RWPE2 (cell line): Measurements from ENCODE around the gene RASGRF1.
"Not testable (repeated sequence)": the region's sequence is repeated elsewhere in the genome, so short reads cannot be mapped to it uniquely, and the experiment has no call there.

Source experiments
- ATAC-seq: fragments of 200-7000 bp; cut with Tn5 transposase; 3 replicates; pipeline ENCODE4 v1.9.1; 2021; ENCODE audit warnings: low read depth
- DNase-seq: peaks from one replicate; pipeline ENCODE4 v3.0.0-alpha.2; 2020; ENCODE audit warnings: low spot score
- H3K27ac ChIP-seq: fragments of 450-650 bp; 2 replicates; pipeline ENCODE4 v1.5.1; 2017; ENCODE audit warnings: mild to moderate bottlenecking; ENCODE audit not compliant: poor library complexity, severe bottlenecking
- H3K27me3 ChIP-seq: fragments of 250-450 bp; sonication (Bioruptor Pico); 2 replicates; pipeline ENCODE4 v1.5.1; 2021; ENCODE audit warnings: mild to moderate bottlenecking, moderate library complexity; ENCODE audit not compliant: insufficient read depth, poor library complexity, severe bottlenecking
- H3K36me3 ChIP-seq: fragments of 250-450 bp; sonication (Bioruptor Pico); 2 replicates; pipeline ENCODE4 v1.5.1; 2020; ENCODE audit warnings: low read depth, mild to moderate bottlenecking, moderate library complexity
- H3K4me1 ChIP-seq: fragments of 250-450 bp; sonication (Bioruptor Pico); 2 replicates; pipeline ENCODE4 v1.5.1; 2021; ENCODE audit warnings: mild to moderate bottlenecking, moderate library complexity; ENCODE audit not compliant: insufficient read depth, poor library complexity, severe bottlenecking
- H3K4me3 ChIP-seq: fragments of 250-450 bp; sonication (Bioruptor Pico); 2 replicates; pipeline ENCODE4 v1.5.1; 2021; ENCODE audit warnings: mild to moderate bottlenecking, moderate library complexity; ENCODE audit not compliant: severe bottlenecking
- H3K9me3 ChIP-seq: fragments of 250-450 bp; sonication (Bioruptor Pico); 2 replicates; pipeline ENCODE4 v1.5.1; 2021; ENCODE audit warnings: mild to moderate bottlenecking, moderate library complexity; ENCODE audit not compliant: severe bottlenecking
- CTCF ChIP-seq: fragments of 450-650 bp; IDR thresholded peaks from one replicate; pipeline ENCODE4 v1.5.1; 2017; ENCODE audit warnings: mild to moderate bottlenecking, moderate library complexity; ENCODE audit not compliant: poor library complexity, severe bottlenecking

Gene RASGRF1

GRCh38 chr15:79027532-79028410, 62.8 kb downstream of the RASGRF1 start:
- Histone ChIP-seq H3K27ac (no peak overlapping the region), H3K27me3 (no peaks in the 10 kb centered on the region), H3K4me1 (peaks cover 4% of the 10 kb centered on the region), H3K4me3 (no peak overlapping the region), H3K36me3 (no peaks in the 10 kb centered on the region), H3K9me3 (no peaks in the 10 kb centered on the region)
- no peak for DNase-seq
- TF ChIP-seq CTCF, result no peak
- no peak for ATAC-seq

GRCh38 chr15:79025802-79026201, 64.8 kb downstream of the RASGRF1 start:
- ATAC-seq (no peak), DNase-seq (no peak)
- no peak for TF ChIP-seq CTCF
- Histone ChIP-seq H3K4me1 (peaks cover 4% of the 10 kb centered on the region), H3K36me3 (no peaks in the 10 kb centered on the region), H3K9me3 (no peaks in the 10 kb centered on the region), H3K4me3 (no peak overlapping the region), H3K27me3 (no peaks in the 10 kb centered on the region), H3K27ac (no peak overlapping the region)

GRCh38 chr15:79025201-79025600, 65.4 kb downstream of the RASGRF1 start:
- no peak overlapping the region for H3K4me3 ChIP-seq
- no peak for TF ChIP-seq CTCF
- no peaks in the 10 kb centered on the region for H3K9me3 ChIP-seq
- no peak overlapping the region for H3K27ac ChIP-seq
- DNase-seq, result no peak
- no peaks in the 10 kb centered on the region for H3K36me3 ChIP-seq
- peaks cover 4% of the 10 kb centered on the region for H3K4me1 ChIP-seq
- H3K27me3 ChIP-seq, result no peaks in the 10 kb centered on the region
- ATAC-seq, result no peak

- H3K27ac ChIP-seq, H3K4me3 ChIP-seq, ATAC-seq, H3K4me1 ChIP-seq, H3K36me3 ChIP-seq, H3K27me3 ChIP-seq, H3K9me3 ChIP-seq, DNase-seq: not testable (repeated sequence)
Observed at GRCh38 chr15:79024493-79024892, 66.1 kb downstream of the RASGRF1 start.

- Histone ChIP-seq H3K4me3 (no peak overlapping the region), H3K36me3 (no peaks in the 10 kb centered on the region), H3K27me3 (no peaks in the 10 kb centered on the region), H3K4me1 (peaks cover 4% of the 10 kb centered on the region), H3K9me3 (no peaks in the 10 kb centered on the region), H3K27ac (no peak overlapping the region)
- no peak for ATAC-seq
- peak; percentile 0 for DNase-seq
- TF ChIP-seq CTCF, result no peak
Observed at GRCh38 chr15:79023918-79024317, 66.7 kb downstream of the RASGRF1 start.
